GM13976 (cell line): ENCODE results near the gene FYTTD1.

Experiments used
- DNase-seq: peaks from one replicate; pipeline ENCODE4 v3.0.0; 2012; ENCODE audit warnings: low spot score
- CTCF ChIP-seq: IDR thresholded peaks from 2 replicates; pipeline ENCODE4 v1.5.1; 2012; ENCODE audit warnings: borderline replicate concordance, mild to moderate bottlenecking; ENCODE audit not compliant: insufficient read depth; ENCODE audit errors: extremely low read depth, missing control alignments, control extremely low read depth
- in situ Hi-C: fragments of 300-500 bp; cut with MboI; formaldehyde crosslinking; loops from one replicate; pipeline ENCODE4 v1.12.0; 2022; ENCODE audit warnings: low sequenced_read_pairs, mixed read lengths, inconsistent platforms; ENCODE audit not compliant: unreplicated experiment

Gene FYTTD1

GRCh38 chr3:197736491-197737318, 13.0 kb upstream of the FYTTD1 start, which contains the start of gene RUBCN:
RUBCN (minus strand) TSS chr3:197736904; CDS start chr3:197736719, 185 bp downstream.
- peak; percentile 96 for DNase-seq
- no peak for TF ChIP-seq CTCF
- in situ Hi-C loops: no loop called here

GRCh38 chr3:197737319-197737649, 12.4 kb upstream of the FYTTD1 start:
- TF ChIP-seq CTCF: no peak
- DNase-seq: no peak
- in situ Hi-C loops: no loop called here

GRCh38 chr3:197737749-197738462, 11.8 kb upstream of the FYTTD1 start:
- in situ Hi-C loops: no loop called here
- DNase-seq: no peak
- no peak for TF ChIP-seq CTCF

GRCh38 chr3:197742787-197743186, 6.9 kb upstream of the FYTTD1 start:
- in situ Hi-C loops: no loop called here
- TF ChIP-seq CTCF: no peak
- DNase-seq: no peak

GRCh38 chr3:197746209-197746608, 3.5 kb upstream of the FYTTD1 start:
- in situ Hi-C loops: no loop called here
- no peak for TF ChIP-seq CTCF

GRCh38 chr3:197746801-197747237, 2.9 kb upstream of the FYTTD1 start:
- in situ Hi-C loops: no loop called here
- TF ChIP-seq CTCF: no peak
- no peak for DNase-seq

More at GRCh38 chr3:197746209-197746608, 3.5 kb upstream of the FYTTD1 start:
- no peak for DNase-seq
